Stimulated activated naive B cell treated with anti-CD40 and anti-IgM and Interleukin-4, amounts not matched to agents 10 μg/mL and 1 μg/mL and 100 μg/mL, for 72 hours (primary cell): ENCODE results near the gene GAD2.
A peak's percentile ranks its signal among the peaks of the same experiment; 100 is the strongest.

Experiments
- ATAC-seq, 2 donors: fragments of 150-1000 bp; cut with Tn5 transposase; replicated peaks; 2 replicates each; pipeline ENCODE4 v1.10.0; 2021; ENCODE audit warnings: moderate library complexity in 1 of 2
- DNase-seq: peaks from one replicate; pipeline ENCODE4 v3.0.0; 2021
- H3K27ac Mint-ChIP-seq: one replicate; pipeline ENCODE4 v1.8.0; 2022; ENCODE audit warnings: mild to moderate bottlenecking, mixed read lengths
- H3K27me3 Mint-ChIP-seq, 2 donors: one replicate each; pipeline ENCODE4 v1.8.0; 2022; ENCODE audit warnings: mixed read lengths in 2 of 2
- H3K36me3 Mint-ChIP-seq, 2 donors: one replicate each; pipeline ENCODE4 v1.8.0; 2022; ENCODE audit warnings: mixed read lengths in 2 of 2, mild to moderate bottlenecking in 1 of 2
- H3K4me1 Mint-ChIP-seq, 2 donors: one replicate each; pipeline ENCODE4 v1.8.0; 2022; ENCODE audit warnings: mixed read lengths in 2 of 2, mild to moderate bottlenecking in 1 of 2
- H3K4me3 Mint-ChIP-seq, 2 donors: one replicate each; pipeline ENCODE4 v1.8.0; 2022; ENCODE audit warnings: mild to moderate bottlenecking in 2 of 2, mixed read lengths in 2 of 2, moderate library complexity in 1 of 2
- H3K9me3 Mint-ChIP-seq, 2 donors: one replicate each; pipeline ENCODE4 v1.8.0; 2022; ENCODE audit warnings: mixed read lengths in 2 of 2, mild to moderate bottlenecking in 1 of 2

The GAD2 gene

GRCh38 chr10:26214551-26215395, 1.8 kb upstream of the GAD2 start:
- peaks cover 29 to 49% of the 10 kb centered on the region in 2 donors for H3K4me1 Mint-ChIP-seq
- ATAC-seq (no peak), DNase-seq (no peak)
- peak overlapping the region; percentile 11 for H3K27ac Mint-ChIP-seq
- H3K9me3 Mint-ChIP-seq = no peaks in the 10 kb centered on the region
- H3K27me3 Mint-ChIP-seq = peaks cover 65 to 80% of the 10 kb centered on the region in 2 donors
- H3K4me3 Mint-ChIP-seq = peak overlapping the region; percentile 67 to 69
- H3K36me3 Mint-ChIP-seq = no peaks in the 10 kb centered on the region

DNA sequence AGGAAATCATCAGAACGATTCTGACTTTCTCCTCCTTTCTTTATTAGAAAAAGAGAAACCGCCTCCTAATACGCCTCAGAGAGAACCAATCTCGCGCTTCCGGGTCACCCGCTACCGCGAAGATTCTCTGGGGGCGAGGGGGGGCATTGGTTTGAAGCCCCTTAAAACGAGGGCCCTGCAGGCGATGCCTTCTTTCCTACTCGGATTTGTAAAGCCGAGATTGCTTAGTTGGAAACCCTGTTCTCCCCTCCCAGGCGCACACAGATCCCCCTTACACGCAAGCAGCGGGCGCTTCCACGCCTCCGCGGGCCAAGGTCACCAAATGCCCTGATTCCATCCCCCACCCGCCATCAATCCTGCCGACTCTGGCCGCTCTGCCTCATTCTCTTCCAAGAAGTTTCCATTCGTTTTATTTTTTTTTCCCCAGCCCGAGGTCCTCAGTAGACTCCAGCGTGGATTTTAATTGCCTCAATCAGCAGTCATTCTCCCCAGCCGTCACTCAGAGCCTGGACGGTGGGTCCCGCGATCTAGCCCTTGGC, 1.1 kb upstream of the GAD2 start:
- Mint-ChIP-seq H3K36me3 (no peaks in the 10 kb centered on the region), H3K27ac (peak overlapping the region; percentile 44), H3K27me3 (peaks cover 70 to 87% of the 10 kb centered on the region in 2 donors), H3K4me1 (peaks cover 29 to 49% of the 10 kb centered on the region in 2 donors), H3K4me3 (peak overlapping the region; percentile 67 to 69), H3K9me3 (no peaks in the 10 kb centered on the region)
- DNase-seq (no peak), ATAC-seq (no peak)

GRCh38 chr10:26215935-26216584, 514 bp upstream of the GAD2 start:
- H3K27me3 Mint-ChIP-seq = peaks cover 71 to 93% of the 10 kb centered on the region in 2 donors
- H3K36me3 Mint-ChIP-seq = no peaks in the 10 kb centered on the region
- DNase-seq (peak; percentile 17), ATAC-seq (peak; percentile 77 to 78)
- H3K4me1 Mint-ChIP-seq = peaks cover 29 to 49% of the 10 kb centered on the region in 2 donors
- H3K9me3 Mint-ChIP-seq = no peaks in the 10 kb centered on the region
- peak overlapping the region; percentile 67 to 69 for H3K4me3 Mint-ChIP-seq
- peak overlapping the region; percentile 62 for H3K27ac Mint-ChIP-seq

DNA sequence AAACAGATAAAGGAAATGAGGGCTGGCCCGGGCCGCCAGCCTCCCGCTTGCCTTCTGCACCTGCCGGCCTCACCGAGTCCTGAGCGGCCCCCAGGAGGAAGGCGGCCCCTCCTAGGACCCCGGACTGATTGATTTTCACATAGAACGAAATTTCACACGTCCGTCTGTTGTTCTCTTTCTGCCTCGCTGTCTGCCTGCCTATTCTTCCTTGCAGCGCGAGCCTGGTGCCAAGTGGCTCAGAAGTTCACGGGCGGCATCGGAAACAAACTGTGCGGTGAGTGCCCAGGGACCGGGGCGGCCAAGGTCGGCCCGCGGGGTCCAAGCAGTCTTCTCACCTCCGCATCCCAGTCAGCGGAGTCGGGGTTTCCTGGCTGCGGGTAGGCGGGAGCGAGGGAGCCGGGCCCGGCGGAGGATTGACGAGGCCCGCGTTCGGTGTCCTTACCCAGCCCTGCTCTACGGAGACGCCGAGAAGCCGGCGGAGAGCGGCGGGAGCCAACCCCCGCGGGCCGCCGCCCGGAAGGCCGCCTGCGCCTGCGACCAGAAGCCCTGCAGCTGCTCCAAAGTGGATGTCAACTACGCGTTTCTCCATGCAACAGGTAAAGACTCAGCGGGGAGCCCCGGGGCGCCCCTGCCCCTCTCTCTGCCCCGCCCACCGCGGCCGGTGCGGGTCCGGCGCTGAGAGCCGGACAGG, 967 bp downstream of the GAD2 start:
- Mint-ChIP-seq H3K4me3 (peak overlapping the region; percentile 48 to 73), H3K36me3 (no peaks in the 10 kb centered on the region), H3K27me3 (peaks cover 79 to 96% of the 10 kb centered on the region in 2 donors), H3K27ac (peak overlapping the region; percentile 31), H3K9me3 (no peaks in the 10 kb centered on the region), H3K4me1 (peaks cover 29 to 47% of the 10 kb centered on the region in 2 donors)
- ATAC-seq = no peak
- no peak for DNase-seq

GRCh38 chr10:26219676-26220075, 3.1 kb downstream of the GAD2 start:
- H3K4me1 Mint-ChIP-seq = peaks cover 27 to 36% of the 10 kb centered on the region in 2 donors
- H3K27ac Mint-ChIP-seq = no peak overlapping the region
- ATAC-seq (no peak), DNase-seq (no peak)
- no peaks in the 10 kb centered on the region for H3K36me3 Mint-ChIP-seq
- peaks cover 71 to 90% of the 10 kb centered on the region in 2 donors for H3K27me3 Mint-ChIP-seq
- no peaks in the 10 kb centered on the region for H3K9me3 Mint-ChIP-seq
- H3K4me3 Mint-ChIP-seq = no peak overlapping the region

GRCh38 chr10:26220901-26221300, 4.3 kb downstream of the GAD2 start:
- Mint-ChIP-seq H3K27me3 (peaks cover 64 to 85% of the 10 kb centered on the region in 2 donors), H3K36me3 (no peaks in the 10 kb centered on the region), H3K27ac (no peak overlapping the region), H3K9me3 (no peaks in the 10 kb centered on the region), H3K4me1 (peaks cover 18 to 23% of the 10 kb centered on the region in 2 donors), H3K4me3 (no peak overlapping the region)
- ATAC-seq (no peak), DNase-seq (no peak)

GRCh38 chr10:26221541-26221940, 5.0 kb downstream of the GAD2 start:
- Mint-ChIP-seq H3K27me3 (peaks cover 58 to 78% of the 10 kb centered on the region in 2 donors), H3K4me1 (peaks cover 12 to 17% of the 10 kb centered on the region in 2 donors), H3K4me3 (no peak overlapping the region), H3K36me3 (no peaks in the 10 kb centered on the region), H3K9me3 (no peaks in the 10 kb centered on the region), H3K27ac (no peak overlapping the region)
- ATAC-seq = no peak
- DNase-seq = no peak

DNA sequence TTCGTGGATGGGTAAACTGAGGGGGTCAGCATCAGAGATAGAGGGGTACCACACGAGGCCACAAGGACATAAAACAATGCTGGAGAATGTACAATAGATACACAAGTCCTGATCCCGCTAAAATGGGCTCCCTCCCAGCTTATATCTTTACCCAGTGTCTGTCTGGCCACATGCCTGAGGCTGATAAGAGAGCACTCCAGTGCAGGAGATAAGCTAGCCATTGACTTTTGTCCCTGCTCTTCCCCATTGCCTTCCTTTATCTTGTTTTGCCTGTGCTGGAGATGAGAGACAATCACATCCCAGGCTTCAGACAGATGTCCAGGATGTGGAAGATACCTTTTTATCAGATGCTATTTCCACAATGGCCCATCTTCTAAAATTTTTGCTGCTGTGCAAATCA, 6.0 kb downstream of the GAD2 start:
- DNase-seq (no peak), ATAC-seq (no peak)
- Mint-ChIP-seq H3K9me3 (no peaks in the 10 kb centered on the region), H3K36me3 (no peaks in the 10 kb centered on the region), H3K27ac (no peak overlapping the region), H3K27me3 (peaks cover 51 to 73% of the 10 kb centered on the region in 2 donors), H3K4me1 (peaks cover 4 to 7% of the 10 kb centered on the region in 2 donors), H3K4me3 (no peak overlapping the region)

GRCh38 chr10:26225322-26225721, 8.7 kb downstream of the GAD2 start:
- DNase-seq (no peak), ATAC-seq (no peak)
- peaks cover 45 to 57% of the 10 kb centered on the region in 2 donors for H3K27me3 Mint-ChIP-seq
- no peak overlapping the region for H3K4me3 Mint-ChIP-seq
- no peak overlapping the region for H3K27ac Mint-ChIP-seq
- no peaks in the 10 kb centered on the region for H3K9me3 Mint-ChIP-seq
- H3K36me3 Mint-ChIP-seq = no peaks in the 10 kb centered on the region
- no peaks in the 10 kb centered on the region for H3K4me1 Mint-ChIP-seq

DNA sequence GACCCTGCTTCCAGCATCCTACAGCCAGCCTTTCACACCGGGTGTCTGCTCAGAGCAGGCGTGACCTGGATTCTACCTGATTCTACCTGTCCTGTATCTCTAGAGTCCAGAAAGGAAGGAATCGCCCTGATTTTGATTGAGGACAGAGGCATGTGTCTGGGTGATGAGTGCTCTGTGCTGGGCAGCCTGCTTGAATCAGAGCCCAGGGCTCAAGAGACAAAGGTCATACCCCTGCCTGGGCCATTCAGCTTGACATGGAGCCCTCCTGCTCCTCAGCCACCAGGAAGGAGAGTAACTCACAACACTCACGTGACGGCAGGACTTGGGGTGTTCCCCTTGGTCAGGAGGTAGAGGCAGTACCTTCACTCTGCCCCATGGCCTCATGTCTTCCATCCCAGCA, 11.2 kb downstream of the GAD2 start:
- Mint-ChIP-seq H3K4me1 (no peaks in the 10 kb centered on the region), H3K4me3 (no peak overlapping the region), H3K27me3 (peaks cover 31 to 40% of the 10 kb centered on the region in 2 donors), H3K36me3 (no peaks in the 10 kb centered on the region), H3K27ac (no peak overlapping the region), H3K9me3 (no peaks in the 10 kb centered on the region)
- no peak for ATAC-seq
- no peak for DNase-seq

DNA sequence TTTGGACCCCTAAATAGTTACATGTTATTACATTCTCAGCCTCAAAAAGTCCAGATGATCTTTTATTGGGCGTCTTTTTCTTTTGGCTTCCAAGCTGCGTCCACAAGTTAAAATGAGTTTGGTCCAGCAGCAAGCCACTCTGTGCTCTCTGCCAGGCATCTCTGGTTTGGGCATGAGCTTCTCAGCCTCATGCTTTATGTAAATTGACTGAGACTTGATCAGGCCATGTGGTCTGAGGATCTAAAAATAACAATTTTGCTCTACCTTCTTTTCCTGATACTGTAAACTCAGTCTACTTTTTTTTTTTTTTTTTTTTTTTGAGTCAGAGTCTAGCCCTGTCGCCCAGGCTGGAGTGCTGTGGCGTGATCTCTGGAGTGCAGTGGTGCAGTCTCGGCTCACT, 15.6 kb downstream of the GAD2 start:
- peaks cover 38 to 43% of the 10 kb centered on the region in 2 donors for H3K27me3 Mint-ChIP-seq
- no peak for ATAC-seq
- H3K4me3 Mint-ChIP-seq = no peak overlapping the region

DNA sequence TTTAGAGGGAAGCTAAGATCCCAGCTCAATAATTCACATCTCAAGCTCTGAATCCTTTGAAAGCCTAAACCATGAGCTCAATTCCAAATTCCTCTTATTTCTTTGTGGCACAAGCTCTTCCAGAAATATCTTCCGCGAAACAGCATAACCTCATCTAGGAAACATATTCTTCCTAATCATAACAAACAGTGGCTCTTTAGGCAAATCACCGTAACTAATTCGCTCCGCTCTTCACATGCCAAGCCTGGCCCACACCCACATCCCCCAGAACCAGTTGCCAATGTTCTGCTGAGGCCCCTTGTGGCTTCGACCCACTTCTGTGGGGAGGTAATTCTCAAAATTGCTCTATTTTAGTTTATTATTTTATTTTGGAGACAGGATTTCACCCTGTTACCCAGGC, 19.2 kb downstream of the GAD2 start:
- peaks cover 36 to 57% of the 10 kb centered on the region in 2 donors for H3K27me3 Mint-ChIP-seq
- no peaks in the 10 kb centered on the region for H3K36me3 Mint-ChIP-seq
- H3K9me3 Mint-ChIP-seq = no peaks in the 10 kb centered on the region
- no peak overlapping the region for H3K4me3 Mint-ChIP-seq
- DNase-seq (no peak), ATAC-seq (no peak)
- no peak overlapping the region for H3K27ac Mint-ChIP-seq
- H3K4me1 Mint-ChIP-seq = no peaks in the 10 kb centered on the region

More for the DNA sequence above, 15.6 kb downstream of the GAD2 start:
- DNase-seq = no peak
- H3K4me1 Mint-ChIP-seq = no peaks in the 10 kb centered on the region
- no peaks in the 10 kb centered on the region for H3K36me3 Mint-ChIP-seq
- H3K27ac Mint-ChIP-seq = no peak overlapping the region
- H3K9me3 Mint-ChIP-seq = no peaks in the 10 kb centered on the region

GRCh38 chr10:26238378-26238777, 21.8 kb downstream of the GAD2 start:
- ATAC-seq = no peak
- no peaks in the 10 kb centered on the region for H3K9me3 Mint-ChIP-seq
- no peaks in the 10 kb centered on the region for H3K4me1 Mint-ChIP-seq
- no peak overlapping the region for H3K27ac Mint-ChIP-seq
- H3K27me3 Mint-ChIP-seq = peaks cover 38 to 59% of the 10 kb centered on the region in 2 donors
- no peak overlapping the region for H3K4me3 Mint-ChIP-seq
- no peak for DNase-seq
- no peaks in the 10 kb centered on the region for H3K36me3 Mint-ChIP-seq

DNA sequence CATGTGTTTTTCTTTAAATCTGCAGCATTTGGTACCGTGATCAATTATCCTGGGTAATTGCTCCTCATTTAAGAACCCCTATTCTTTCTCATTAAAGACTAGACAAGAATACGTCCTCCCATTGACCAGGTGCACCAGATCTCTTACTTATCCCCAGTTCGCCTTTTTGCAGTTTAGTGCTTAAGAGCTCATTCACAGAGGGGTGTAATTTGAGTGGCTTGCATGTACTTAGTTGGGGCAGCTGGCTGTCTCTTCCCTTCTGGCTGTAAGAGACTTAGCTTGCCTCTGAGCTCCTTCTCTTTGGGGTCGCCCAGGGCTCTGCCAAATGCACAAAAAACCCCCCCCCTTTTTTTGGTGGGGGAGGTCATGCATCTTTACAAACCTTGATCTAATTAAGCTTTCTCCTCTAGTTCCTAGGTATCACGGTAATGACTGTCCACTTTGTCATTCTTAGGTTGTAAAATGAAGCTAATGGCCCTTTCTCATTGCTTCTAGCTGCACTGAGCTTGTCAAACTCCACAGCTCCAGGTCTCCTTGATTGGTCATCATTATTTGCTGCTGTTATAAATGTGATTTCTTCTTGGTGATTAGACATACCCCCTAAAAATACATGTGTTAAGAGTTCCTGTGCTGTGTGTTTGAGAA, 26.3 kb downstream of the GAD2 start:
- DNase-seq = no peak
- H3K27ac Mint-ChIP-seq = no peak overlapping the region
- no peaks in the 10 kb centered on the region for H3K36me3 Mint-ChIP-seq
- no peak for ATAC-seq
- H3K4me3 Mint-ChIP-seq = no peak overlapping the region
- H3K27me3 Mint-ChIP-seq = peaks cover 30 to 49% of the 10 kb centered on the region in 2 donors
- H3K4me1 Mint-ChIP-seq = no peaks in the 10 kb centered on the region
- no peaks in the 10 kb centered on the region for H3K9me3 Mint-ChIP-seq
